SHP77 (cell line): ENCODE measurements around the gene TTC21B.

Experiments
- DNase-seq, 2 experiments: peaks; one replicate each; lab custom pipeline; 2025; lab: John Stamatoyannopoulos, UW

TTC21B gene

DNA sequence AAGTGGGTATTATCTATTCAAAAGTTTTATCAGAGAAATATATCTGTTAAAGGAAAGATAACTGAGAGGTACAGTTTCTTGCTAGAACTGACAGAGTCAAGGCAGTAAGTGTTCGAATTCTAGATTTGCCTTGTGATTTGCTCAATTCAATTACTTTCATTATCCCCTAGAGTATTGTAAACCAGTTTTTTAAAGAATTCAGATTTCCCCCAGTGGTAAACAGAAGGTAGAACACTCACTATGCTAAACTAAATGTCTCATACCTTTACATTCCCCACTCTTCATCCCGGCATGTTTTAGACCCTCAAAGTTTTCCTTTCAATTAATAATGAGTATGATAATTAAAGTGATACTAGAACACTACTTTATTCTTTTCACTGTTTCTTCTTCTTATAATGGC lies 28.6 kb downstream of the TTC21B start:
- no peak for DNase-seq

- DNase-seq: no peak
Measured at GRCh38 chr2:165920748-165921147, 32.8 kb downstream of the TTC21B start.

- DNase-seq: no peak
Measured at GRCh38 chr2:165913636-165914035, 39.9 kb downstream of the TTC21B start.

- DNase-seq: no peak
Measured at GRCh38 chr2:165911981-165912380, 41.6 kb downstream of the TTC21B start.

GRCh38 chr2:165911231-165911630 lies 42.3 kb downstream of the TTC21B start:
- no peak for DNase-seq

DNA sequence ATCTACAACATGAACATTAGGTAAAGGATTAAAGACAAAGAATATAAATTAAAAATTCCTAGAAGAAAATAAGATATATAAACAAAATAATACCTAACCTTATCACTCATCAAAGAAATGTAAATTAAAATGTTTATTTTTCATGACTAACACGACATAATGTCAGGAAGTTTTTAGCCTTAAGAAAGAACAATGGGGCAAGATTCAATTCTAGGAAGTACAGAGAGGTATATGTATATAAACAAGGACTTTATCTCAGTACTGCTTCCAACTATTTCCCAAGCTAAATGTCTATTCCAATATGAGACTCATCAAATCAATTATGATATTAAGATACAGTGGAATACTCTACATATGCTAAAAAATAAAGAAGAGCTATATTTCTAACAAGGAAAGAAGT lies 44.1 kb downstream of the TTC21B start:
- DNase-seq: no peak

DNA sequence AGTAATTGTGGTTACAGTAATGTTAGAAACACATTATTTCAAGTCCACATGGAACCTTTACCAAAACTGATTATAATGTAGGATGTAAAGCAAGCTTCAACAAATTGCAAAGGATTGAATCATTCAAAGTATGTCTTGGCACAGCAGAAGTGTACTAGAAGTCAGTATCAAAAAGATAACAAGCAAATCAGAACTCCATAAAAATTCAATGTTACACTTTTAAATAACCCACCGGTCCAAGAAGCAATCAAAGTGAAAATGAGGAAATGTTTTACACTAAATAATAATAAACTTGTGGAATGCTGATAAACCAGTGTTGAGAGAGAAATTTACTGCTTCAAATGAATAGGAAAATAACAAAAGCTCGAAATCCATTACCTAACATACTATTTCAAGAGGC lies 47.7 kb downstream of the TTC21B start:
- DNase-seq: no peak

- no peak for DNase-seq
Measured at GRCh38 chr2:165905269-165905668, 48.3 kb downstream of the TTC21B start.

DNA sequence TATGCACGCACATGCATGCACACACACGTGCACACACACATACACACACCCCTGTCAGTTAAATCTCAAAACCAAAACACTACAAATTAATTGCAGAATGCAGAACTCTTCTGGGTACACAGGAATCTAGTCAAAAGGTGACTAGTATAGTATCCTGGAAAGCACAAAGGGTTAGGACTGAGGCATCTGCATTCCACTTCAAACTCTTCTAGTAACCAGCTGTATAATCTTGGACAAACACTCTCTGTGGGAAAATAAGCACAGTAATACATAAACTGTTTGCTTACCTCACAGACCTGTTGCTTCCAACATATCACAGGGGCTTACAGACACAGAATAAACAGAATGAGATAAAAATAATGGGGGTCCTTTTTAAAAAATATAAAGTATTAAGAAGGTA lies 49.1 kb downstream of the TTC21B start:
- no peak for DNase-seq

GRCh38 chr2:165903406-165903805 lies 50.2 kb downstream of the TTC21B start:
- no peak for DNase-seq

- no peak for DNase-seq
Measured at GRCh38 chr2:165902934-165903333, 50.6 kb downstream of the TTC21B start.

DNA sequence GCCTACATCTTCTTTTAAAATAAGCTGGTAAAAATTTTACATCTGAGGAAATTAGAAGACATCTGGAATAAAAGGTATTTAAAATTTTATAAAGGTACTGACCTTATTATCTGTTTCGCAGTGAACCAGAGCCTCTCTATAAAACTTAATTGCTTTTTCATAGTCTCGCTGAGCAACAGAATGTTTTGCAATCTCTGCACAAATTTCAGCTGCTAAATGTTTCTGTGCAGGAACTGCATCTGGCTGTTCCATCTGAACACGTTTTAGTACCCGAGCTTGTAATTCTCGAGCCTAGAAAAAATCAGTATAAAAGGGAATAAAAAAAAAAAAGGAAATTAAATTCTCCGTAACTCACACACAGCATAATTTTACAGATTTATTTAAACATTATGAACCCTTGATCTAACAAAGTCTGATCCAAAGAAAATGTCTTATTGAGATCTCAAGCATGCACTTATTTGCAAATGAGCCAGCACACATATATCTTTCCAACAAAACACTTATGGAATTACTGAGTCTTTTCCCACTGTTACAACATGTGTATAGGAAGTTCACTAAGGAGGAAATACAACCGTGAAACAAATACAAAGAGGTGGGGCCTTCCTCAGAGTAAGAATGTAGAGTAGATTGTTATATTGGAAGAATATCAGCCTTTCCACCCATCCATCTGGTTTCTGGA lies 51.8 kb downstream of the TTC21B start:
- no peak for DNase-seq

- no peak for DNase-seq
Measured at GRCh38 chr2:165899311-165899710, 54.3 kb downstream of the TTC21B start.

- no peak for DNase-seq
Measured at GRCh38 chr2:165898381-165898780, 55.2 kb downstream of the TTC21B start.

- no peak for DNase-seq
Measured at GRCh38 chr2:165897726-165898125, 55.9 kb downstream of the TTC21B start.

- no peak for DNase-seq
Measured at GRCh38 chr2:165897074-165897473, 56.5 kb downstream of the TTC21B start.

GRCh38 chr2:165895974-165896373 lies 57.6 kb downstream of the TTC21B start:
- DNase-seq: no peak

GRCh38 chr2:165893556-165893955 lies 60.0 kb downstream of the TTC21B start:
- no peak for DNase-seq

DNA sequence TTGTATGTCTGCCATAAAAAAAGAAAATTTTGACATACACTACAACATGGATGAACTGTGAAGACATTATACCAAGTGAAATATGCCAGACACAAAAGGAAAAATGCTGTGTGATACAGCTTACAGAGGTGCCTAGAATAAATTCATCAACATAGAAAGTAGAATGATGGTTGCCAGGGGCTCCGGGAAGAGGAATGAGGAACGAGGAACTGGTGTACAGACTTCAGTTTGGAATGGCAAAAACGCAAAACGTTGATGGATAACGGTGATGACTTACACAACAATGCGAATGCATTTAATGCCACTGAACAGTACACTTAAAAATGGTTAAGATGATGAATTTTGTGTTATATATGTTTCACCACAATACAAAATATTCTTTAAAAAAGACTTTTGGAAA lies 61.0 kb downstream of the TTC21B start:
- no peak for DNase-seq

- DNase-seq: no peak
Measured at GRCh38 chr2:165891943-165892342, 61.6 kb downstream of the TTC21B start.

DNA sequence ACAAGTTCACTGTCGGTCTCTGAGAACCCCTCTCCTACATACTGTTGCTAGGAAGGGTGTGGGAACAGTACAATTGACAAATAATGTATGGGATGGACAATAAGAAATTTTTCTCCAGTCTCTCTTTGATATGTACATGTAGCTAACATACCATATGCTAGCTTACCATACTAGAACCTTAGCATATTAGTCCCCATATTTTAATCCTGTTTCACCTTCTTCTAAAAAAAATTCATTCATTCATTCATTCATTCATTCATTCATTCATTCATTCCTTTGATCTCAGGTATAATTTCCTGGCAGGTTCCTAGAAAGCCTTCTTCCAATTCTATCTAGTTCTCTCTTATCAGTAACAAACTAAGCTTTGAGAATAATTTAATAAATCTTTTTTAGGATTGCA lies 62.2 kb downstream of the TTC21B start:
- no peak for DNase-seq

GRCh38 chr2:165889798-165890197 lies 63.8 kb downstream of the TTC21B start:
- no peak for DNase-seq

DNA sequence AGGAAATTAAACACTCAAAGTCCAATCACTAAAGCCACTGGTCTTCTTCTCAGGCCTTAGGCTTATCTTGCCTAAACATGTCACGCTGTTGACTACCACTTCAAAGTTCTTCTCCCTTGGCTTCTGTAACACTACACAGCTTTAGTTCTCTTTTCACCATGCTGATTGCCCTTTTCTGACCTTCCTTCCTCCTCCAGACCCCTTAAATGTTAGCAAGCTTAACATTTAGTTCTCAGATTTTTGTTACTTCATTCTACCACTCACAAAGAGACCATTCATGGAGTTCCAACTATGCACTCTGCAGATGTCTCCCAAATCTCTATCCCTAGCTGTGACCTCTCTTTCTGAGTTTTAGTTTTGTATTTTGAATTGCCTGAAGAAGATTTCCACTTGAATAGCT lies 64.4 kb downstream of the TTC21B start:
- no peak for DNase-seq

DNA sequence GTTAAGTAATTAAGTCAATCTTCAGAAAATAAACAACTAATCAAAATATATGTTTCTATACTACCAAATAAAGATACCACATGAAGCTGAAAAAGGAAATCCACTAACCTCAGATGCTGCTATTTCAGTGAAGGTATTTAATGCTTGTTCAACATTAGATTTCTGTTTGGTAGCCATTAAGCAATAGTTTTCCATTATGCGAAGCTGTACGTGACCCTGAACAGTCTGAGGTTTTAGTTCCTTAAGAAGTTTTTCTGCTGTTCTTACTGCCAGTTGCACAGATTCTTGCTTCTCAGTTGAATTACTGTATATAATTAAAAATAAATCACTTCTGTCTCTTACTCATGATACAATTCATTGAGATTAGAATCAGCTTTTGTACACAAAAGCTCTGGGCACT lies 65.4 kb downstream of the TTC21B start:
- no peak for DNase-seq
